Panc1 (cell line): ENCODE data around the gene SGCA. TPM values are rescaled to one million over a fixed set of nuclear protein-coding genes. Genes with fewer than 3 reads are reported as not detected.

Experiments used
- ATAC-seq: fragments of 200-7000 bp; cut with Tn5 transposase; 2 replicates; pipeline ENCODE4 v1.9.1; 2020; ENCODE audit warnings: mild to moderate bottlenecking, moderate library complexity
- BruUV-seq: library from RNA; stranded (reverse); fragments of 400-500 nt; replicated peaks from 2 replicates; lab custom pipeline; 2021; lab: Mats Ljungman, UMichigan
- CTCF ChIA-PET: fragments of 300-600 bp; sonication (Branson Sonifier 250); formaldehyde crosslinking; loops from one replicate; lab custom pipeline; 2022; ENCODE audit warnings: antibody characterized with exemption; lab: Charles Lee
- POLR2A ChIA-PET: fragments of 300-600 bp; sonication (Branson Sonifier 250); formaldehyde crosslinking; loops from one replicate; lab custom pipeline; 2022; ENCODE audit warnings: antibody characterized with exemption; lab: Charles Lee
- DNase-seq: peaks from one replicate; pipeline ENCODE4 v3.0.0-alpha.2; 2010; ENCODE audit warnings: low read depth, low spot score
- H3K27ac ChIP-seq: 2 replicates; pipeline ENCODE4 v1.5.1; 2011; ENCODE audit warnings: mild to moderate bottlenecking, low read length, inconsistent platforms
- H3K27me3 ChIP-seq: fragments of 200-500 bp; sonication (Bioruptor generic); 2 replicates; pipeline ENCODE4 v1.6.0; 2014; ENCODE audit warnings: low read length, inconsistent platforms; ENCODE audit not compliant: control insufficient read depth, insufficient read depth
- H3K36me3 ChIP-seq: fragments of 200-500 bp; sonication (Bioruptor generic); 2 replicates; pipeline ENCODE4 v1.5.1; 2014; ENCODE audit warnings: inconsistent platforms, mild to moderate bottlenecking, low read length, moderate library complexity; ENCODE audit not compliant: control insufficient read depth, insufficient read depth
- H3K4me1 ChIP-seq: 2 replicates; pipeline ENCODE4 v1.5.1; 2011; ENCODE audit warnings: inconsistent platforms, mild to moderate bottlenecking, low read length, moderate library complexity; ENCODE audit not compliant: control insufficient read depth, insufficient read depth
- H3K4me3 ChIP-seq, 2 experiments: 2 replicates each; pipeline ENCODE4 v1.5.1; 2011 to 2012; ENCODE audit warnings: low read depth in 2 of 2, low read length in 2 of 2, mild to moderate bottlenecking in 2 of 2, inconsistent platforms in 1 of 2, moderate library complexity in 1 of 2
- H3K9me3 ChIP-seq: fragments of 200-500 bp; sonication (Bioruptor generic); 2 replicates; pipeline ENCODE4 v1.5.1; 2014; ENCODE audit warnings: low read depth, mild to moderate bottlenecking, inconsistent platforms, low read length, moderate library complexity; ENCODE audit not compliant: control insufficient read depth, insufficient read depth
- CTCF ChIP-seq: fragments of 450-650 bp; IDR thresholded peaks from 2 replicates; pipeline ENCODE4 v1.5.1; 2017; ENCODE audit warnings: mild to moderate bottlenecking
- POLR2AphosphoS5 ChIP-seq: IDR thresholded peaks from 2 replicates; pipeline ENCODE4 v1.6.1; 2012; ENCODE audit warnings: mild to moderate bottlenecking, low read depth, low read length, moderate library complexity
- REST ChIP-seq, 2 experiments: IDR thresholded peaks; 2 replicates each; pipeline ENCODE4 v1.6.1; 2011 to 2012; ENCODE audit warnings: low read depth in 2 of 2, control low read depth in 1 of 2, low read length in 1 of 2, mild to moderate bottlenecking in 1 of 2, moderate library complexity in 1 of 2; ENCODE audit not compliant: insufficient read depth in 1 of 2
- SIN3A ChIP-seq: IDR thresholded peaks from 2 replicates; pipeline ENCODE4 v1.6.1; 2012; ENCODE audit warnings: low read depth, mild to moderate bottlenecking, low read length, moderate library complexity, borderline replicate concordance; ENCODE audit not compliant: insufficient read depth
- TCF7L2 ChIP-seq: IDR thresholded peaks from 2 replicates; pipeline ENCODE4 v1.6.1; 2011; ENCODE audit warnings: mild to moderate bottlenecking, low read depth, low read length, inconsistent platforms
- in situ Hi-C: cut with HindIII; loops from 2 replicates; pipeline ENCODE4 v1.10.0; 2016; ENCODE audit warnings: low sequenced_read_pairs, low pct_unique_long_range_greater_than_20kb
- intact Hi-C: fragments of 100-400 bp; cut with micrococcal nuclease; formaldehyde crosslinking; loops from one replicate; pipeline ENCODE4 v1.10.0; 2022; ENCODE audit not compliant: unreplicated experiment
- total RNA-seq: library from RNA; stranded (reverse); gene quantifications from one replicate; pipeline ENCODE4 v1.2.1, GENCODE V29; 2021; ENCODE audit not compliant: unreplicated experiment

Gene SGCA
- total RNA-seq, 1 experiment from 2014 or later, result not detected

- ATAC-seq, result no peak
- TF ChIP-seq POLR2AphosphoS5 (no peak), REST (IDR thresholded peaks at IDR 0.05; ENCODE audit: insufficient read depth in 1 of 2, low read depth in 2 of 2, low read length in 1 of 2) (no peak), TCF7L2 (no peak), SIN3A (no peak), CTCF (no peak)
- ChIA-PET CTCF (interaction anchor here (2.8 kb wide), 1 partner anchor 27 kb away, joined by 16 read pairs; no protein-coding TSS in a partner anchor), POLR2A (no interaction called here)
- DNase-seq, result no peak
- H3K36me3 ChIP-seq, result no peaks in the 10 kb centered on the region
- BruUV-seq, result no TSS peak
- peaks cover 11% of the 10 kb centered on the region for H3K4me1 ChIP-seq
- no peaks in the 10 kb centered on the region for H3K9me3 ChIP-seq
- H3K27ac ChIP-seq, result no peak overlapping the region
- no peak overlapping the region for H3K4me3 ChIP-seq
- peaks cover 4% of the 10 kb centered on the region; the same call in 1 of the 2 replicates for H3K27me3 ChIP-seq
- in situ Hi-C loops (no loop called here), intact Hi-C loops (no loop called here)
These were observed 31.0 kb downstream of the SGCA start for GRCh38 chr17:50196826-50197225.

DNA sequence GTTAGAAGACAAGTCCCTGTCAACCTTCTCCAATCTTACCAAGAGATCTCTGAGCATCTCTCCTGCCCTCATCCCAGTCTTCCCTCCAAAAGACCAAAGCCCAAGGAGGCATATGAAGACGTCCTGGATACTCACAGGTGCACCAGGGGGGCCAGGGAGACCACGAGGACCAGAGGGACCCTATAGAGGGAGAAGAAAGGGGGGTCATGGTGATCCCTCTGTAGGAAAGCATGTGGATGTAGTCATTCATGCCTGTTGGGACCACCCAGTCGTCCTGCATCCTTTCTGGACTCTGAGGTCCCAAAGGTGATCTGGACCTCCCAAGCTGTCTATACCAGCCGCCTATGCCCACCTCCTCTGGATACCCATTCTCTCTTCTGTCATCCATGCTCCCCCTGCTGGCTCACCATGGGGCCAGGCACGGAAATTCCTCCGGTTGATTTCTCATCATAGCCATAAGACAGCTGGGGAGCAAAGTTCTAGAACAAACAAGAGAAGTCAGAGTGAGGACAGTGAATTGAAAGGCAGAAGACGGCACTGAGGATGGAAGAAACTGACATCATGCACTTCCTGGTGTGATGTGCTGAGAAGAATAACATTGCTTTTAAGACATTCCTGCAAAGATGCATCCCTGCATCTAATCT lies 32.3 kb downstream of the SGCA start:
- in situ Hi-C loops (no loop called here), intact Hi-C loops (loop anchor here (1.0 kb wide), 1 partner anchor 29 kb away; no protein-coding TSS in a partner anchor)
- ChIA-PET CTCF (interaction anchor here (0.6 to 1.7 kb wide), 8 partner anchors 8 to 174 kb away, joined by 3 to 19 read pairs (median 4); no protein-coding TSS in a partner anchor), POLR2A (no interaction called here)
- BruUV-seq, result no TSS peak
- peak; percentile 24 for DNase-seq
- H3K27ac ChIP-seq, result no peak overlapping the region
- peaks cover 11% of the 10 kb centered on the region for H3K4me1 ChIP-seq
- H3K27me3 ChIP-seq, result peaks cover 6% of the 10 kb centered on the region; the same call in 1 of the 2 replicates
- no peak overlapping the region; a peak in 2 of 4 replicates for H3K4me3 ChIP-seq
- peak; percentile 86 for TF ChIP-seq CTCF
- TF ChIP-seq SIN3A, result no peak
- TF ChIP-seq REST (IDR thresholded peaks at IDR 0.05; ENCODE audit: insufficient read depth in 1 of 2, low read depth in 2 of 2, low read length in 1 of 2), result no peak
- no peaks in the 10 kb centered on the region for H3K36me3 ChIP-seq
- H3K9me3 ChIP-seq, result no peaks in the 10 kb centered on the region
- peak; percentile 27; the same call in 1 of the 2 replicates for ATAC-seq
